ENCODE results near the gene ZNRF1. TPM values are rescaled to one million over a fixed set of nuclear protein-coding genes. Genes with fewer than 3 reads are reported as not detected.

Gene ZNRF1
- total and polyA plus RNA-seq, 2 of the 4 experiments (the other 2 are of a cell fraction): 8.2 to 20.7 TPM

DNA sequence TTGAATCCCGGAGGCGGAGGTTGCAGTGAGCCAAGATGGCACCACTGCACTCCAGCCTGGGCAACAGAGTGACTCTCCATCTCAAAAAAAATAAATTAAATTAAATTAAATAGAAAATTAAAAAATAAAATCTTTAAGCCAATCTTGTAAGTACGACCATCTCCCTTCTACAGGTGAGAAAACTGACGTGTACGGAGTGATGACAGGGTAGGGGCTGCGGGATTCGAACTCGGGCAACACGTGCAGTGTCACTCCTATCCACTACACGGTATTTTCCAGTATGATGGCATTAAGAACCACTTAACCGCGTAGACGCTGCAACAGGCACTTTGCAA, 14.7 kb upstream of the ZNRF1 start:
- ChIA-PET POLR2A (ENCODE audit: unreplicated experiment) (no interaction called here), CTCF (no interaction called here)
- dilution Hi-C loops (cut with HindIII; ENCODE audit: low sequenced_read_pairs, unreplicated experiment): no loop called here
- Histone ChIP-seq H3K9me3 (ENCODE audit: control insufficient read depth, insufficient read depth, low read length) (no peaks in the 10 kb centered on the region), H3K18ac (ENCODE audit: low read depth, low read length) (no peak overlapping the region), H3K27me3 (ENCODE audit: control insufficient read depth, insufficient read depth, low read length) (no peaks in the 10 kb centered on the region), H4K8ac (ENCODE audit: low read depth in 2 of 2, low read length in 2 of 2) (peak overlapping the region in 1 of 2 experiments; percentile 12; a peak in 1 of 4 replicates), H4K5ac (ENCODE audit: low read depth, low read length) (no peak overlapping the region), H4K91ac (ENCODE audit: insufficient read depth, low read depth, low read length) (no peak overlapping the region), H3K56ac (ENCODE audit: extremely low read depth, insufficient read depth, low read length) (no peak overlapping the region), H3K23ac (ENCODE audit: low read depth, low read length) (peak overlapping the region; percentile 90), H2BK120ac (ENCODE audit: low read depth, low read length) (no peak overlapping the region), H3K4ac (ENCODE audit: low read depth, low read length) (peak overlapping the region; percentile 69), H2AFZ (replicated peaks; ENCODE audit: low read length, poor library complexity) (peak overlapping the region; percentile 95), H3K9me1 (ENCODE audit: insufficient read depth, low read length) (peaks cover 7% of the 10 kb centered on the region), H3K4me2 (ENCODE audit: low read depth, low read length) (peak overlapping the region; percentile 97), H2BK20ac (ENCODE audit: low read depth, low read length) (no peak overlapping the region), H2BK5ac (ENCODE audit: low read depth, low read length, poor library complexity, severe bottlenecking) (no peak overlapping the region), H3K27ac (ENCODE audit: insufficient read depth, low read length) (no peak overlapping the region; the same call in 1 of the 2 replicates), H3K14ac (replicated peaks; ENCODE audit: low read depth, low read length) (peak overlapping the region; percentile 83), H3K79me1 (ENCODE audit: low read depth in 1 of 2, low read length in 2 of 2) (peaks cover 15 to 31% of the 10 kb centered on the region in 2 experiments), H2AK5ac (ENCODE audit: low read depth, low read length) (peak overlapping the region; percentile 54; the same call in 1 of the 2 replicates), H3K4me1 (ENCODE audit: control insufficient read depth, insufficient read depth, low read length) (no peaks in the 10 kb centered on the region), H2AK9ac (replicated peaks; ENCODE audit: low read depth, low read length, poor library complexity) (peak overlapping the region; percentile 93), H3K9ac (ENCODE audit: low read depth, low read length) (peak overlapping the region; percentile 81), H4K20me1 (ENCODE audit: insufficient read depth, low read length) (no peaks in the 10 kb centered on the region; the same call in 1 of the 2 replicates), H3K4me3 (ENCODE audit: insufficient read depth, low read depth, low read length) (peak overlapping the region; percentile 91), H3K36me3 (ENCODE audit: control insufficient read depth, insufficient read depth, low read length) (no peaks in the 10 kb centered on the region), H2BK15ac (ENCODE audit: low read depth, low read length) (no peak overlapping the region)
- no peak for DNase-seq
- intact Hi-C loops (cut with micrococcal nuclease): no loop called here
- ATAC-seq (ENCODE audit: low read depth): no peak
- in situ Hi-C loops (cut with MboI; ENCODE audit: low sequenced_read_pairs): no loop called here
- no TSS peak for BruUV-seq (replicated peaks)
- TF ChIP-seq RCOR1 (IDR thresholded peaks at IDR 0.05; ENCODE audit: insufficient replicate concordance, low read length): no peak
- no peak for TF ChIP-seq MXI1 (IDR thresholded peaks at IDR 0.05; ENCODE audit: borderline replicate concordance, low read depth, low read length)
- TF ChIP-seq NFE2L2 (IDR thresholded peaks at IDR 0.05; ENCODE audit: low read depth, low read length): no peak
- TF ChIP-seq, protein P1, sequence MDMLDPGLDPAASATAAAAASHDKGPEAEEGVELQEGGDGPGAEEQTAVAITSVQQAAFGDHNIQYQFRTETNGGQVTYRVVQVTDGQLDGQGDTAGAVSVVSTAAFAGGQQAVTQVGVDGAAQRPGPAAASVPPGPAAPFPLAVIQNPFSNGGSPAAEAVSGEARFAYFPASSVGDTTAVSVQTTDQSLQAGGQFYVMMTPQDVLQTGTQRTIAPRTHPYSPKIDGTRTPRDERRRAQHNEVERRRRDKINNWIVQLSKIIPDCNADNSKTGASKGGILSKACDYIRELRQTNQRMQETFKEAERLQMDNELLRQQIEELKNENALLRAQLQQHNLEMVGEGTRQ (IDR thresholded peaks at IDR 0.05; ENCODE audit: low read depth, low read length): no peak
- TF ChIP-seq, protein P2, sequence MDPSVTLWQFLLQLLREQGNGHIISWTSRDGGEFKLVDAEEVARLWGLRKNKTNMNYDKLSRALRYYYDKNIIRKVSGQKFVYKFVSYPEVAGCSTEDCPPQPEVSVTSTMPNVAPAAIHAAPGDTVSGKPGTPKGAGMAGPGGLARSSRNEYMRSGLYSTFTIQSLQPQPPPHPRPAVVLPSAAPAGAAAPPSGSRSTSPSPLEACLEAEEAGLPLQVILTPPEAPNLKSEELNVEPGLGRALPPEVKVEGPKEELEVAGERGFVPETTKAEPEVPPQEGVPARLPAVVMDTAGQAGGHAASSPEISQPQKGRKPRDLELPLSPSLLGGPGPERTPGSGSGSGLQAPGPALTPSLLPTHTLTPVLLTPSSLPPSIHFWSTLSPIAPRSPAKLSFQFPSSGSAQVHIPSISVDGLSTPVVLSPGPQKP (IDR thresholded peaks at IDR 0.05; ENCODE audit: borderline replicate concordance, low read depth, low read length): no peak
- WGBS, 2 experiments (ENCODE audit: extremely low coverage in 2 of 2, insufficient read length in 1 of 2): no CpG with 5 or more reads among the region's 13 CpGs
